Central memory CD8-positive, alpha-beta T cell (primary cell): Measurements from ENCODE around the gene SIPA1L2.

ENCODE experiments used
- ATAC-seq: fragments of 150-1000 bp; cut with Tn5 transposase; replicated peaks from 2 replicates; pipeline ENCODE4 v1.10.0; 2022; ENCODE audit warnings: mild to moderate bottlenecking, moderate FRiP score, moderate number of reproducible peaks; ENCODE audit not compliant: poor library complexity, severe bottlenecking; ENCODE audit errors: extremely low read depth
- DNase-seq, 2 donors: peaks; one replicate each; pipeline ENCODE4 v3.0.0; 2021; ENCODE audit warnings: low spot score in 2 of 2
- H3K27ac Mint-ChIP-seq: one replicate; pipeline ENCODE4 v1.8.0; 2022; ENCODE audit warnings: low read depth, mild to moderate bottlenecking, moderate library complexity, mixed read lengths
- H3K27me3 Mint-ChIP-seq: one replicate; pipeline ENCODE4 v1.8.0; 2022; ENCODE audit warnings: mixed read lengths
- H3K36me3 Mint-ChIP-seq: one replicate; pipeline ENCODE4 v1.8.0; 2022; ENCODE audit warnings: mild to moderate bottlenecking, moderate library complexity, mixed read lengths; ENCODE audit not compliant: insufficient read depth
- H3K4me1 Mint-ChIP-seq: one replicate; pipeline ENCODE4 v1.8.0; 2022; ENCODE audit warnings: mixed read lengths
- H3K4me3 Mint-ChIP-seq: one replicate; pipeline ENCODE4 v1.8.0; 2022; ENCODE audit warnings: mild to moderate bottlenecking, moderate library complexity, mixed read lengths
- H3K9me3 Mint-ChIP-seq: one replicate; pipeline ENCODE4 v1.8.0; 2022; ENCODE audit warnings: mixed read lengths

Gene SIPA1L2

GRCh38 chr1:232635279-232635678, 5.3 kb upstream of the SIPA1L2 start:
- Mint-ChIP-seq H3K27ac (no peak overlapping the region), H3K36me3 (no peaks in the 10 kb centered on the region), H3K27me3 (peaks cover 21% of the 10 kb centered on the region), H3K4me3 (no peak overlapping the region), H3K9me3 (no peaks in the 10 kb centered on the region), H3K4me1 (peaks cover 7% of the 10 kb centered on the region)
- DNase-seq (no peak), ATAC-seq (no peak)

- DNase-seq = no peak
- peaks cover 2% of the 10 kb centered on the region for H3K36me3 Mint-ChIP-seq
- H3K4me3 Mint-ChIP-seq = no peak overlapping the region
- H3K27ac Mint-ChIP-seq = no peak overlapping the region
- peaks cover 24% of the 10 kb centered on the region for H3K27me3 Mint-ChIP-seq
- ATAC-seq = no peak
- H3K9me3 Mint-ChIP-seq = no peaks in the 10 kb centered on the region
- peaks cover 10% of the 10 kb centered on the region for H3K4me1 Mint-ChIP-seq
Measured at GRCh38 chr1:232634096-232634495, 4.2 kb upstream of the SIPA1L2 start.

GRCh38 chr1:232630894-232631195, 912 bp upstream of the SIPA1L2 start:
- H3K9me3 Mint-ChIP-seq = no peaks in the 10 kb centered on the region
- H3K36me3 Mint-ChIP-seq = peaks cover 2% of the 10 kb centered on the region
- peaks cover 29% of the 10 kb centered on the region for H3K27me3 Mint-ChIP-seq
- DNase-seq = no peak
- H3K4me3 Mint-ChIP-seq = peak overlapping the region; percentile 87
- ATAC-seq = no peak
- H3K27ac Mint-ChIP-seq = peak overlapping the region; percentile 44
- peaks cover 29% of the 10 kb centered on the region for H3K4me1 Mint-ChIP-seq

- ATAC-seq (peak; percentile 20), DNase-seq (peak; percentile 11 to 14)
- no peaks in the 10 kb centered on the region for H3K9me3 Mint-ChIP-seq
- peaks cover 2% of the 10 kb centered on the region for H3K36me3 Mint-ChIP-seq
- H3K27me3 Mint-ChIP-seq = peaks cover 18% of the 10 kb centered on the region
- peaks cover 31% of the 10 kb centered on the region for H3K4me1 Mint-ChIP-seq
- H3K4me3 Mint-ChIP-seq = peak overlapping the region; percentile 87
- peak overlapping the region; percentile 87 for H3K27ac Mint-ChIP-seq
Measured at GRCh38 chr1:232629250-232630046, 485 bp downstream of the SIPA1L2 start.

- no peak for ATAC-seq
- H3K27ac Mint-ChIP-seq = peak overlapping the region; percentile 87
- H3K4me1 Mint-ChIP-seq = peaks cover 35% of the 10 kb centered on the region
- peaks cover 2% of the 10 kb centered on the region for H3K36me3 Mint-ChIP-seq
- H3K9me3 Mint-ChIP-seq = no peaks in the 10 kb centered on the region
- no peak for DNase-seq
- H3K27me3 Mint-ChIP-seq = peaks cover 18% of the 10 kb centered on the region
- H3K4me3 Mint-ChIP-seq = peak overlapping the region; percentile 87
Measured at GRCh38 chr1:232628335-232629249, 1.3 kb downstream of the SIPA1L2 start.

GRCh38 chr1:232627645-232628334, 2.1 kb downstream of the SIPA1L2 start:
- Mint-ChIP-seq H3K27ac (no peak overlapping the region), H3K27me3 (peaks cover 17% of the 10 kb centered on the region), H3K4me3 (peak overlapping the region; percentile 87), H3K4me1 (peaks cover 35% of the 10 kb centered on the region), H3K9me3 (no peaks in the 10 kb centered on the region), H3K36me3 (peaks cover 2% of the 10 kb centered on the region)
- DNase-seq (no peak), ATAC-seq (peak; percentile 50)

GRCh38 chr1:232627171-232627570, 2.8 kb downstream of the SIPA1L2 start:
- DNase-seq = no peak
- Mint-ChIP-seq H3K9me3 (no peaks in the 10 kb centered on the region), H3K4me1 (peaks cover 35% of the 10 kb centered on the region), H3K27me3 (peaks cover 11% of the 10 kb centered on the region), H3K27ac (no peak overlapping the region), H3K36me3 (peaks cover 2% of the 10 kb centered on the region), H3K4me3 (peak overlapping the region; percentile 87)
- no peak for ATAC-seq

GRCh38 chr1:232626452-232626851, 3.5 kb downstream of the SIPA1L2 start:
- DNase-seq (no peak), ATAC-seq (no peak)
- Mint-ChIP-seq H3K4me1 (peaks cover 35% of the 10 kb centered on the region), H3K27me3 (peaks cover 9% of the 10 kb centered on the region), H3K36me3 (peaks cover 2% of the 10 kb centered on the region), H3K27ac (no peak overlapping the region), H3K4me3 (no peak overlapping the region), H3K9me3 (no peaks in the 10 kb centered on the region)

- ATAC-seq (no peak), DNase-seq (no peak)
- Mint-ChIP-seq H3K4me3 (no peak overlapping the region), H3K27me3 (peaks cover 9% of the 10 kb centered on the region), H3K36me3 (peaks cover 2% of the 10 kb centered on the region), H3K4me1 (peaks cover 28% of the 10 kb centered on the region), H3K27ac (no peak overlapping the region), H3K9me3 (no peaks in the 10 kb centered on the region)
Measured at GRCh38 chr1:232625319-232625868, 4.5 kb downstream of the SIPA1L2 start.

- Mint-ChIP-seq H3K4me1 (peaks cover 28% of the 10 kb centered on the region), H3K27ac (no peak overlapping the region), H3K36me3 (peaks cover 2% of the 10 kb centered on the region), H3K27me3 (peaks cover 9% of the 10 kb centered on the region), H3K4me3 (no peak overlapping the region), H3K9me3 (no peaks in the 10 kb centered on the region)
- no peak for DNase-seq
- ATAC-seq = no peak
Measured at GRCh38 chr1:232624546-232625281, 5.2 kb downstream of the SIPA1L2 start.

GRCh38 chr1:232622981-232623380, 7.0 kb downstream of the SIPA1L2 start:
- DNase-seq (no peak), ATAC-seq (no peak)
- Mint-ChIP-seq H3K4me1 (peaks cover 13% of the 10 kb centered on the region), H3K9me3 (no peaks in the 10 kb centered on the region), H3K36me3 (no peaks in the 10 kb centered on the region), H3K4me3 (no peak overlapping the region), H3K27ac (no peak overlapping the region), H3K27me3 (no peaks in the 10 kb centered on the region)

GRCh38 chr1:232622378-232622777, 7.6 kb downstream of the SIPA1L2 start:
- Mint-ChIP-seq H3K4me1 (peaks cover 7% of the 10 kb centered on the region), H3K9me3 (no peaks in the 10 kb centered on the region), H3K27ac (no peak overlapping the region), H3K36me3 (no peaks in the 10 kb centered on the region), H3K27me3 (no peaks in the 10 kb centered on the region), H3K4me3 (no peak overlapping the region)
- DNase-seq (no peak), ATAC-seq (no peak)
